CD8-positive, alpha-beta memory T cell (primary cell): ENCODE measurements around the gene MAML2. TPM values are rescaled to one million over a fixed set of nuclear protein-coding genes. Genes with fewer than 3 reads are reported as not detected.

Experiments used
- CTCF ChIA-PET: fragments of 350-600 bp; sonication (Branson Sonifier 250); formaldehyde crosslinking; loops from one replicate; lab custom pipeline; 2021; ENCODE audit warnings: antibody characterized with exemption; lab: Charles Lee
- POLR2A ChIA-PET: fragments of 350-600 bp; sonication (Branson Sonifier 250); formaldehyde crosslinking; loops from one replicate; lab custom pipeline; 2021; ENCODE audit warnings: antibody characterized with exemption; lab: Charles Lee
- DNase-seq, 5 donors: peaks; one replicate each; pipeline versions ENCODE4 v3.0.0 to v3.0.0-alpha.2; 2020 to 2022; ENCODE audit warnings: mixed read lengths in 1 of 5
- H3K27ac ChIP-seq: one replicate; pipeline ENCODE4 v1.7.0; 2013; ENCODE audit warnings: low read depth, mild to moderate bottlenecking, low read length, moderate library complexity
- H3K27me3 ChIP-seq: 2 replicates; pipeline ENCODE4 v1.7.0; 2013; ENCODE audit warnings: low read length, mild to moderate bottlenecking; ENCODE audit not compliant: insufficient read depth, poor library complexity, severe bottlenecking
- H3K36me3 ChIP-seq: 2 replicates; pipeline ENCODE4 v1.7.0; 2013; ENCODE audit warnings: mild to moderate bottlenecking, low read length, moderate library complexity; ENCODE audit not compliant: insufficient read depth
- H3K4me1 ChIP-seq: 2 replicates; pipeline ENCODE4 v1.7.0; 2013; ENCODE audit warnings: mild to moderate bottlenecking, low read length, moderate library complexity; ENCODE audit not compliant: insufficient read depth
- H3K4me3 ChIP-seq: 2 replicates; pipeline ENCODE4 v1.7.0; 2013; ENCODE audit warnings: mild to moderate bottlenecking, low read length
- H3K9me3 ChIP-seq: 2 replicates; pipeline ENCODE4 v1.7.0; 2013; ENCODE audit warnings: mild to moderate bottlenecking, low read length
- H3K27ac Mint-ChIP-seq, 8 donors: one replicate each; pipeline ENCODE4 v1.8.0; 2020 to 2021; ENCODE audit warnings: mixed read lengths in 8 of 8, mild to moderate bottlenecking in 6 of 8, inconsistent platforms in 3 of 8, moderate library complexity in 3 of 8
- H3K27me3 Mint-ChIP-seq, 2 donors: one replicate each; pipeline ENCODE4 v1.8.0; 2020 to 2021; ENCODE audit warnings: mixed read lengths in 2 of 2, mild to moderate bottlenecking in 1 of 2, moderate library complexity in 1 of 2
- H3K36me3 Mint-ChIP-seq, 3 donors: one replicate each; pipeline ENCODE4 v1.8.0; 2020 to 2021; ENCODE audit warnings: mixed read lengths in 3 of 3, inconsistent platforms in 1 of 3, mild to moderate bottlenecking in 1 of 3
- H3K4me1 Mint-ChIP-seq, 3 donors: one replicate each; pipeline ENCODE4 v1.8.0; 2020 to 2021; ENCODE audit warnings: mixed read lengths in 3 of 3, inconsistent platforms in 1 of 3, mild to moderate bottlenecking in 1 of 3
- H3K4me3 Mint-ChIP-seq, 7 donors: one replicate each; pipeline ENCODE4 v1.8.0; 2020 to 2021; ENCODE audit warnings: mixed read lengths in 7 of 7, mild to moderate bottlenecking in 6 of 7, moderate library complexity in 4 of 7, inconsistent platforms in 2 of 7
- H3K9me3 Mint-ChIP-seq, 5 donors: one replicate each; pipeline ENCODE4 v1.8.0; 2020 to 2022; ENCODE audit warnings: mixed read lengths in 5 of 5, mild to moderate bottlenecking in 3 of 5, moderate library complexity in 2 of 5, inconsistent platforms in 1 of 5
- polyA plus RNA-seq: library from polyadenylated mRNA; unstranded; fragments of 300-500 nt; fragmentation: Illumina TruSeq; gene quantifications from one replicate; pipeline ENCODE4 v1.2.3, GENCODE V29; 2021
- total RNA-seq, 2 experiments: library from RNA; stranded (reverse); gene quantifications; one replicate each; pipeline ENCODE4 v1.2.3, GENCODE V29; 2021

MAML2 gene
- total and polyA plus RNA-seq, 3 experiments from 2014 or later = 11.1 to 15.9 (median 15.6) TPM

DNA sequence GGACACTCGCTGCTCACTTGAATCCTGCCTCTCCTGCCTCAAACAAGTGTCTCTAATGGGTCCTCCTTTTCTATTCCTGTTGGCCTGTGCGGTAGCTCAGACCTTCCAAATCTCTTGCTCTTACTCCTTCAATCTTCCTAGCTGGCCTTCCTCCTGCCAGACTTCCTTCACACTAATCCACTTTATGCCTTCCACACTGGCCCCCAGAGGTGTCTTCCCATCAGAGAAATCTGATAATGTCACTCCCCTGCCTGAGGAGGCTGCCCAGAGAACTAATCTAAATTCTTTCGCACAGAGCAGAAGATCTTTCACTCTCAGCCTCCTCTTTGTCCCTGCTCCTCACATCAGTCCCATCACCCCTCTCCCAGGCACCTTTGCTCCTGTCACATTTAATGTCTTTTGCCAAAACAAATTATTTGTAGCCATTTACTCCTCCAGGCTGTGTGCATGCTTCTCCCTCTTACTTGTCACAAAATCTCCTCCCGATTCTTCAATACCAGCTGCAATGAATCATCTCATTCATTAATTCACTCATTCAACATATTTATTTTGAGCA is 175.7 kb downstream of the MAML2 start:
- Histone ChIP-seq H3K4me3 (no peak overlapping the region), H3K27ac (no peak overlapping the region), H3K9me3 (no peaks in the 10 kb centered on the region), H3K36me3 (no peaks in the 10 kb centered on the region), H3K4me1 (peaks cover 8% of the 10 kb centered on the region), H3K27me3 (no peaks in the 10 kb centered on the region)
- POLR2A ChIA-PET = no interaction called here
- H3K4me1 Mint-ChIP-seq = peaks cover 35 to 71% (median 65%) of the 10 kb centered on the region in 3 donors
- no peaks in the 10 kb centered on the region for H3K9me3 Mint-ChIP-seq
- no peak for DNase-seq
- no peak overlapping the region for H3K4me3 Mint-ChIP-seq
- no peaks in the 10 kb centered on the region for H3K27me3 Mint-ChIP-seq
- CTCF ChIA-PET = interaction anchor here (1.2 kb wide), 1 partner anchor 176 kb away, joined by 4 read pairs; the partner anchor contains the start of gene MAML2
- H3K27ac Mint-ChIP-seq = peak overlapping the region; percentile 0 to 77 (median 35)
- peaks cover 0 to 16% (median 7%) of the 10 kb centered on the region in 3 donors for H3K36me3 Mint-ChIP-seq

DNA sequence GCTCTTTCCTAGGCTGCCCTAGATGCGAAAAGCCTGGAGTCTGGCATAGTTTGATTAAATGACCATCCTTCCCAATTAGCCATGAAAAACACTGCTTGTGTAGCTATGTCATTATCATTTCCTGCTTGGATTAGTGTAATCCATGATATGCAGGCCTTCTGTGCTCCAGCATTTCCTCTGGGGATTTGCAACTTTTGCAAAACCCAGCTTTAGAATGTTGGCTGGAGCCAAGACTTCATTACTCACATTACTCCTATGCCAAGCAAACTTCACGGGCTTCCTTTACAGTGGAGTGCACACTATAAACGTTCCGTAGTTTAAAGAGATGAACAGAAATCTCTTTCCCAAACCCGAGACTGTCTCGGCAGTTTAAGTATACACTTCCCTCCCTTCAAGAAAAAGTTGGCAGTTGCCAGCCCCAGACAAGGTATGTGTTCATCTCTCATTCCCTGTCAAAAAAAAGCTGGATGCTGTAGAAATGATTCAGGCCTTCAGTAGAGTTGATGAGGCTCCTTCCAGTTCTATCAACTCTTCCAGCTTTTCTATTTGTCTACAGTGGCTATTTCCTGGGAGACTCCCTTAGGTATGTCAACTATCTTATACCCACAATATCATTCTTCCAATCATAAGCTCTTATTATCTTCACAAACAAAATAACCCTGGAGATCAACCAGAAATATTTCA is 180.0 kb downstream of the MAML2 start:
- no peak for DNase-seq
- Histone ChIP-seq H3K27me3 (no peaks in the 10 kb centered on the region), H3K36me3 (no peaks in the 10 kb centered on the region), H3K4me1 (peaks cover 4% of the 10 kb centered on the region), H3K9me3 (no peaks in the 10 kb centered on the region), H3K27ac (no peak overlapping the region), H3K4me3 (no peak overlapping the region)
- POLR2A ChIA-PET = no interaction called here
- Mint-ChIP-seq H3K36me3 (peaks cover 0 to 10% (median 6%) of the 10 kb centered on the region in 3 donors), H3K4me3 (peak overlapping the region in 1 of 7 donors; percentile 59), H3K9me3 (no peaks in the 10 kb centered on the region), H3K27me3 (no peaks in the 10 kb centered on the region), H3K4me1 (peaks cover 34 to 67% (median 49%) of the 10 kb centered on the region in 3 donors), H3K27ac (peak overlapping the region in 1 of 8 donors; percentile 64)
- CTCF ChIA-PET = interaction anchor here (0.9 to 3.0 kb wide), 4 partner anchors 9 to 180 kb away, joined by 3 to 19 read pairs (median 4); partner anchors contain the start of gene MAML2

DNA sequence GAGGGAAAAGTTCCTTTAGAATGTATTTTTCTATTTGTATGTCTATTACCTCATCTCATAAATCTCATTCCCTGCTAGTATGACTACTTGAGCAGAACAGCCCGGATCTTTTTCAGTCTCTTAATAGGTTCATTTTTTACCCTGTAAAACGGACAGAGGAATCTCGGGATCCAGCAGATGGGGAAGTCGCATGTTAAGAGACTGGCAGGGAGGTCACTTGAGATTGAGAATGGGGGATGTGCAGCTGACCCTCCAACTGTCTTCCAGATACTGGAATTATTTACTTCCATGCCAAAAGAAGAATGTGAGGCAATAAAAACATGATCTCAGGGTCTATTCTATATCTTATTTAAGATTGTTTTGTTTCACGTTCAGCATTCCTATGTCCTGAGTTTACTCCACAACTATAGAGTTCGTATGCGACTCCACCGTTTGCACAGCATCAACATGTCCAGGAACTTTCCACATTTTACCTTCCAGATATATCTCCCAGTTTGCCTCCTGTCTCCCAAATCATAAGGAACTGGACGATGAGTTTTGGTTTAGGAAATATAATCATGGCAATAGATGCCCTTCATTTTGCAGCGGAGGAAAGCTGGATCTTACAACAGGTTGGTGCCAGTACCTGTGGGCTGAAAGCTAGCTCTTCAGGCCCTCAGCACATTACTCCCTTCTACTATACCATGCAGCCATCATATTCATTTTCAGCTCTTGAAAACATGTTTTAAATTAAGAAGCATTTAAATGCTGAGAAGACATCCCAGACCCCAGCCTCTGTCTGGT is 181.5 kb downstream of the MAML2 start:
- Mint-ChIP-seq H3K9me3 (no peaks in the 10 kb centered on the region), H3K27ac (peak overlapping the region in 6 of 8 donors; percentile 17 to 51 (median 20)), H3K4me1 (peaks cover 36 to 67% (median 51%) of the 10 kb centered on the region in 3 donors), H3K4me3 (no peak overlapping the region), H3K36me3 (peaks cover 0 to 10% (median 6%) of the 10 kb centered on the region in 3 donors), H3K27me3 (no peaks in the 10 kb centered on the region)
- CTCF ChIA-PET = interaction anchor here (1.6 to 3.0 kb wide), 2 partner anchors 61 to 181 kb away, joined by 4 to 19 read pairs; partner anchors contain the start of gene MAML2
- H3K9me3 ChIP-seq = no peaks in the 10 kb centered on the region
- no peak overlapping the region for H3K4me3 ChIP-seq
- H3K36me3 ChIP-seq = no peaks in the 10 kb centered on the region
- no peak for DNase-seq
- no peaks in the 10 kb centered on the region for H3K27me3 ChIP-seq
- no peak overlapping the region for H3K27ac ChIP-seq
- peaks cover 19% of the 10 kb centered on the region for H3K4me1 ChIP-seq
- POLR2A ChIA-PET = no interaction called here

DNA sequence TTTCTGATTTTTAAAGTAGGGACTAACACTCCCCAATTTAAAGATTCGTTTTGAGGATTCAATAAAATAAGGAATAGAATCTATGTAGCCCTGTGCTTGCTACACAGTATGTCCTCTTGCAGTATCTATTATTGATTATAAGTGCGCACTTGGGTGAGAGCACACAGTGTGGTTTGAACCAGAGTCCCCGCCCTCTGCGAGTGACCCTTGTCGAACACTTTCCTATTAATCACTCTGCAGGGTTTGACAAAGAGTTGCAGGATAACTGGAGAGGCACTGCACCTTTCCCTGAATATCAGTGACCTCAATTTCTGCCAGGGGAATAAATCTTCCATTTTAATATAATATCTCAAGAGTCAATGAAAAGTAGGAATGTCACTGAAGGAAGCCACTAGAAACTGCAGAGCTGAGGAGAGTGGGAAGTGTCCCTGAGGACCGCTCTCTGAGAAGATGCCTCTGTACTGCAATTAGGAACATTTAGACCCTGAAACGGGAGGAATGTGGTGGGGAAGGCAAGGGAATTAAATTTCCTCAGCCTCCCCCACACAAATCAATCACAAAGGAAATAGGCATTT is 182.2 kb downstream of the MAML2 start:
- H3K36me3 ChIP-seq = no peaks in the 10 kb centered on the region
- H3K27me3 Mint-ChIP-seq = no peaks in the 10 kb centered on the region
- ChIA-PET POLR2A (no interaction called here), CTCF (no interaction called here)
- H3K36me3 Mint-ChIP-seq = peaks cover 0 to 10% (median 6%) of the 10 kb centered on the region in 3 donors
- no peaks in the 10 kb centered on the region for H3K9me3 Mint-ChIP-seq
- H3K4me1 Mint-ChIP-seq = peaks cover 40 to 69% (median 51%) of the 10 kb centered on the region in 3 donors
- no peak for DNase-seq
- no peak overlapping the region for H3K27ac ChIP-seq
- peak overlapping the region in 2 of 8 donors; percentile 17 to 20 for H3K27ac Mint-ChIP-seq
- H3K4me3 ChIP-seq = no peak overlapping the region
- H3K4me1 ChIP-seq = peaks cover 26% of the 10 kb centered on the region
- no peaks in the 10 kb centered on the region for H3K27me3 ChIP-seq
- H3K4me3 Mint-ChIP-seq = no peak overlapping the region
- H3K9me3 ChIP-seq = no peaks in the 10 kb centered on the region

DNA sequence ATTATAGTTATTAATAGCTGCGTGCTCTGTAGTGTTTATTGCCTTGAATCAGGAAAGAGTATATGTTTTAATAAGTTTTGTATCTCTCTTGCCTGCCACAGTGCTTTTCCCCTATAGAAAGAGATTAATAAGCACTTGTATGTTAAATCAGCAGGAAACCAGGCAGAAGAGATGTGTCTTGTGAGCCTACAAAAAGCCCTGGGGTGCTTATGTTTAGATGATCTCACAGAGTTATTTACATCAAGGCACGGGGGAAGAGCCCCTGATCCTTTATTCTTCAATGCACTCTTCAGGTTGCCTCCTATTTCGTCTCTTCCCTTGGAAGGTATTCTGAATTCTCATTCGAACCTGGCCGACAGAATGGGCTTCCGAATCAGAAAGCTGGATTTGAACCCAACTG is 183.0 kb downstream of the MAML2 start:
- peaks cover 45 to 70% (median 50%) of the 10 kb centered on the region in 3 donors for H3K4me1 Mint-ChIP-seq
- no peak for DNase-seq
- H3K36me3 Mint-ChIP-seq = peaks cover 0 to 10% (median 7%) of the 10 kb centered on the region in 3 donors
- no peak overlapping the region for H3K4me3 ChIP-seq
- no peak overlapping the region for H3K27ac ChIP-seq
- POLR2A ChIA-PET = no interaction called here
- H3K36me3 ChIP-seq = no peaks in the 10 kb centered on the region
- CTCF ChIA-PET = no interaction called here
- H3K9me3 ChIP-seq = no peaks in the 10 kb centered on the region
- H3K9me3 Mint-ChIP-seq = no peaks in the 10 kb centered on the region
- no peaks in the 10 kb centered on the region for H3K27me3 Mint-ChIP-seq
- H3K4me1 ChIP-seq = peaks cover 30% of the 10 kb centered on the region
- no peak overlapping the region for H3K4me3 Mint-ChIP-seq
- H3K27me3 ChIP-seq = no peaks in the 10 kb centered on the region
- peak overlapping the region in 1 of 8 donors; percentile 29 for H3K27ac Mint-ChIP-seq

DNA sequence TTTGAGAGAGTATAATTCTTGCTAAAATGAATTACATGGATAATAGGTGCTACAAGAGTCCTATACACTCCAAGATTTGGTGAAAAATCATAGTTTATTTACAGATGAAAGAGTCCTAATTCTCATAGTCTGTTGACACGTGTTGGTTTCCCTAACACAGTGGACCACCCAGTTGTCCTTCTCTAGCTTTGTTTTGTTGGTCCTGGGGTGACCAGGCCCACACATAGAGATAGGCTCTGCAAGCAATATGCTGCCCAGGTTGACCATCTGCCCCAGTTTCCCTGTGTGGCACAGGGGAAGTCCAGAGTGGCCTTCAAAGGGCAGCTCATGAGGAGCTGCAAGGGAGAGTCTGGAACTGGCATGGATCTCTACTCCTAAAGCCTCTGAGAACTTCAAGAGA is 184.9 kb downstream of the MAML2 start:
- H3K4me1 ChIP-seq = peaks cover 35% of the 10 kb centered on the region
- no peaks in the 10 kb centered on the region for H3K27me3 ChIP-seq
- H3K9me3 Mint-ChIP-seq = no peaks in the 10 kb centered on the region
- no peaks in the 10 kb centered on the region for H3K9me3 ChIP-seq
- H3K4me1 Mint-ChIP-seq = peaks cover 43 to 65% (median 48%) of the 10 kb centered on the region in 3 donors
- no peaks in the 10 kb centered on the region for H3K27me3 Mint-ChIP-seq
- no peak overlapping the region for H3K27ac ChIP-seq
- H3K4me3 Mint-ChIP-seq = no peak overlapping the region
- H3K36me3 Mint-ChIP-seq = peaks cover 0 to 15% (median 5%) of the 10 kb centered on the region in 3 donors
- no peaks in the 10 kb centered on the region for H3K36me3 ChIP-seq
- peak overlapping the region; percentile 1 to 96 (median 76) for H3K27ac Mint-ChIP-seq
- no peak for DNase-seq
- no peak overlapping the region for H3K4me3 ChIP-seq
- ChIA-PET CTCF (no interaction called here), POLR2A (no interaction called here)

DNA sequence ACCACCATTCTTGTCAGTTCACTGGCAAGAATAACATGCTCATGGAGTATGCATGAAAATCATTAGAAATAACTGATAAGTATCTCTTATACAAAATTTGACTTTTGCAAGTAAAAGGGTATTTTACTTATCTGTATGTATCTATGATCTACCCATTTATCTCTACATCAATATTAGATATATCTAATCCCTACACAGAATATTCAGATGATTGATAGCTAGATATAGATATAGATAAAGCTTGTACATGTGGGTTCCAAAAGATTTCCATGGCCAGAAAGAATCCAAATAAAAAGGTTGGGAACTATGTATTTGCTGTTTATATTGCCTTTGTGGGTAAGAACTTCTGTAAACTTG is 185.5 kb downstream of the MAML2 start:
- no peak overlapping the region for H3K27ac ChIP-seq
- no peaks in the 10 kb centered on the region for H3K27me3 ChIP-seq
- Mint-ChIP-seq H3K27ac (peak overlapping the region; percentile 47 to 96 (median 91)), H3K4me3 (peak overlapping the region in 4 of 7 donors; percentile 29 to 78 (median 58)), H3K27me3 (no peaks in the 10 kb centered on the region), H3K36me3 (peaks cover 0 to 16% (median 5%) of the 10 kb centered on the region in 3 donors), H3K9me3 (no peaks in the 10 kb centered on the region), H3K4me1 (peaks cover 43 to 68% (median 50%) of the 10 kb centered on the region in 3 donors)
- H3K36me3 ChIP-seq = no peaks in the 10 kb centered on the region
- ChIA-PET CTCF (no interaction called here), POLR2A (no interaction called here)
- no peaks in the 10 kb centered on the region for H3K9me3 ChIP-seq
- no peak for DNase-seq
- peaks cover 35% of the 10 kb centered on the region for H3K4me1 ChIP-seq
- no peak overlapping the region for H3K4me3 ChIP-seq
